ENCODE data around the gene TMEM192.
A peak's percentile ranks its signal among the peaks of the same experiment; 100 is the strongest.
"Not testable (repeated sequence)": the region's sequence is repeated elsewhere in the genome, so short reads cannot be mapped to it uniquely, and the experiment has no call there.

The TMEM192 gene

DNA sequence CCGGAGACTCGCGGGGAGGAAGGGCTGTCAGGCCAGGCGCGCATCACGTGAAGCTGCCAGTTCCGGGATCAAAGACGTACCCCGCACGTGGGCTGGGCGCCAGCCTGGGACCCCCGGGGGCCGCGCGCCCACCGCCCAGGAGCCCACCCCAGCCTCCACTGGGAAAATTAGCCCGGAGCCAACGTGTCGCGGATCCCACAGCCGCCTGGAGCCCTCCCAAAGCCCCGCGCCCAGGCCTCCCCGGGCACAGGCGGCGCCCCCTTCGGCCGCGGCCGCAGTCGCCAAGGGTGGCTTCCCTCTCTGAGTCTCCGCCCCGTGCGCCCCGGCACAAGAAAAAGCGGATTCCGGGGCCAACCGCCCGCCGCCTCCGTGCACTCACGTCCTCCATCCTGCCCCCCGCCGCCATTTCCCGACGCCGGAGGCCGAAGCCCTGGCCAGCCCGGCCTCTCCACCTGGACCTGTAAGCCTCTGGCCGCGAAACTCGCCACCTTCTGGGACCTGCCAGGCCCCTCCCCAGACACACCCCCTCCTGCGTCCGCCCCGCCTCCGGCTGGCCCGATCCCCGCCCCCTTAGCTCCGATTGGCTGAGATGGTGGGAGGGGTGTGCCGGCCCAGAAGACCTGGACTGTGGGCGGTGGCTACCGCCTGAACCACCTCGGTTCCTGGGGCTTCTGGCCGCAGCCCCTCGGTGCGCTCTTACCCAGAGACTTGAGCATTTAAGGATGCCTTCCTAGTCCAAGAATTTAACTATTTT, at the start of gene TMEM192:
Gene TMEM192 (minus strand): TSS at position 493 of the 754 bp plus-strand sequence. CDS start 87 bp downstream, at position 406.
- DNase-seq (ENCODE audit: low spot score): peak; percentile 94

DNA sequence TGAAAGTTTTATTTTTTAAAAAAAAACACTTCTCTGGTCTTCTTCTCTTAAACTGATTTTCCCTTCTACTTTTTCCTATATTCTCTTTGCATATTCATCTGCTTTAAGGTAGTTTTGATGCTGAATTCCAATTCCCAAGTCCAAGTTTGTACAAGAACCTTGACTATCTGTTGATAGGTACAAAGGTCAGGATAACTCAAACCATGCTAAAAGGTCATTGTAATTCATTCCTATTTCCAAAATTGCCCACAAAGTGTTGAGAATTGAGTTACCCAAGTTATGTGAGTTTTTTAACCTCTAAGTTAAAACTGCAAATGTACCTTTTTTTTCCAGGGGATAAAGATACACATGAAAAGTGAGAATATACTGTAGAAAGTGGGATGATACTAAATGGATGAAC, 46.1 kb upstream of the TMEM192 start:
- no peak for DNase-seq (ENCODE audit: low spot score)

DNA sequence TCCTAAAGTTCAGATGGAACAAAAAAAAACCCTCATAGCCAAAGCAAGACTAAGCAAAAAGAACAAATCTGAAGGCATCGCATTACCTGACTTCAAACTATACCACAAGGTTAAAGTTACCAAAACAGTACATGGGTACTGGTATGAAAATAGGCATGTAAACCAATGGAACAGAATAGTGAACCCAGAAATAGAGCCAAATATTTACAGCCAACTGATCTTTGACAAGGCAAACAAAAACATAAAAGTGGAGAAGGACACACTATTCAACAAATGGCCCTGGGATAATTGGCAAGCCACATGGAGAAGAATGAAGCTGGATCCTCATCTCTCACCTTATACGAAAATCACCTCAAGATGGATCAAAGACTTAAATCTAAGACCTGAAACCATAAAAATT, 44.2 kb upstream of the TMEM192 start:
- DNase-seq (ENCODE audit: low spot score): no peak

DNA sequence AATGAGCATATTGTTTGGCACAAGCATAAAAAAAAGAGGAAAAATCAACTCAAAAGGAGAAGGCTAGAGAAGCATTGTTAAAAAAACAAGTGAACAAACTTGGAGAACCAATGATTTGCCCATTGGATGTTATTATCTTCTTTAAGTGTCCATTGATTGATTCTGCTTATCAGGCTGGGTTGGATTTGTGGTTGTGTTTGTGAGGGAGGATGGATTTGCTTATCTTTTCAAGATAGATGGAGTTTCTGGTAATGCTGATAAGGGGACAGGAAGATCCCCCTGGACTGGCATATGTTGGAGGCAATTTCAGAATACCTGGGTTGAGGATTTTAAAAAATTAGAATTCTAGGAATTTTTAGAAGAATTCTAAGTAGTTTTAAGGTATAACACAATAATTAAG, 41.8 kb upstream of the TMEM192 start:
- DNase-seq (ENCODE audit: low spot score): no peak

DNA sequence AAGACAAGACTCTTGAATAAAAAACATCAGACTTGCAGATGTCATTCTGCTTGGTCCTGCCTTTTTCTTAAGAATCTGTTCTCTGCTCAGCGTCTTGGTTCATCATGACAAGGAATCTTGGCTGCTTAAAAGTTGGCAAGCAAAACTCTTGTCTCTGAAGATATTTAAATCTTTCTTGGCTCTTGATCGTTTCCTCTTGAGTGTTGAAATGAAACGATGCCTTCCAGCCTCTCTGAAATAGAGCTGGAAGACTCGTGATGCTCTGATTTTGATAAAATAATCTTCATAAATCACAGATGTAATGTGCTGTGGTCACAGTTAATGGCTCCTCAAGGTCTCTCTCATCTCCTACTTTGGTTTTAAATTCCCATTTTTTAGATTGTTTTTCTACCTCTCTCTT, 39.9 kb upstream of the TMEM192 start:
- no peak for DNase-seq (ENCODE audit: low spot score)

DNA sequence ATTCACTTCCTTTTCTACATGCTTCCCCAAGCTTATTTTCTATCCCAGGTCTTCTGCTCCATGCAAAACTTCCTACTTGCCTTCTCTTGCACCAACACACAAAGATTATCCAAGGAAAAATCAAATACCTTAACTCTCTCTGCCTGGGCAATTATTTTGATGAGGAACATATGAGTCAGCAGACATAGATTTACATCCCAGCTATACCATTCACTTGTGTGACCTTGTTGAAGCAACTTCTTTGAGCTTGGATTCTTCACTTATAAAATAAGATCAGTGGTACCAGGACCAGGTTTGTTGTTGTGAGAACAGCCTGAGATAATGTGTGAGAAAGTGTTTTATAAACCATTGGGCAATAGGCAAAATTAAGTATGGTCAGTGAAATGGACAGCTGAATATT, 39.1 kb upstream of the TMEM192 start:
- no peak for DNase-seq (ENCODE audit: low spot score)

DNA sequence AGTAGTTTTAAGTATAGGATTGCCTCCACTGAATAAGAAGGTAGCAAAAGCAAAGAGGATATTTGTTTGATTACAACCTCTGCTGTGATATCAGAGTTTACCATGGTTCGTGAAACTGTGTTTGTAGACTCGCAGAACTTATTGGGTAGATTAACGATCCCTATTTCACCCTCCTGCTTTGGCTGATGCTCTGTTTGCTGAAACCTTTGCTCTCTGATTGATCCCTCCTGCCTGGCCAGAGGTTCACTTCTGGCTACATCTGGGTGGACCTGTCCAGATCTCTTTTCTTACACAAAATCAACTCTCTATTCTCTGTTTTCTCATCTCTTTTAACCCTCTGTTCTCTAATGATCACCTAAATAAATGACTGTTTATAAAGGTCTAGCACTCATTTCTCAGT, 37.9 kb upstream of the TMEM192 start:
- DNase-seq (ENCODE audit: low spot score): no peak

DNA sequence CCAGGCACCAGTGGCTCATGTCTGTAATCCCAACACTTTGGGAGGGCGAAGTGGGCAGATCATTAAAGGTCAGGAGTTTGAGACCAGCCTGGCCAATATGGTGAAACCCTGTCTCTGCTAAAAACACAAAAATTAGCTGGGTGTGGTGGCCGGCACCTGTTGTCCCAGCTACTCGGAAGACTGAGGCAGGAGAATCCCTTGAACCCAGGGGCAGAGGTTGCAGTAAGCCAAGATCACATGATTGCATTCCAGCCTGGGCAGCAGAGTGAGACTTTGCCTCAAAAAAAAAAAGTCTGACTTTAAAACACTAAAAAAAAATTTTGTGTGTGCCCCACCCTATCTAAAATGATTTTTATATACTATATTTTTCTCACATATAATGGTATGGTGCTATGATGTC, 26.2 kb upstream of the TMEM192 start:
- DNase-seq (ENCODE audit: low spot score): no peak

DNA sequence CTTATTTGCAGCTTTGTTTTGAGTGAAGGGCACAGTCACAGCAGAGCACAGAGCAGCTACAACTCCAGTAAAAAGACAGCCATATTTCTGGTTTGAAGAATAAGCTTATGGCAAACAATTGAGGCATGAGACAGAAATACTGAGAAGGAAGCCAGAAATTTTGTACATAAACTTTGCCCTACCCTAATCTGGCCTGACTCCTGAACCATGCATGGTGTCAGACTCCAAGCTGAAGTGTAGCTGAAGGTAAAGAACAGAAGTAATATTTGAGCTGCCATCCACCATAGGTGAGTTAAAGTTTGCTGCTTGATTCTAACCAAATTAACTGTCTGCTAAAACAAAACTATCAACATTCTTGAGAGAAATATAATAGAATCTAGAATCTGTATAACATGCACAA, 24.5 kb upstream of the TMEM192 start:
- DNase-seq (ENCODE audit: low spot score): no peak

DNA sequence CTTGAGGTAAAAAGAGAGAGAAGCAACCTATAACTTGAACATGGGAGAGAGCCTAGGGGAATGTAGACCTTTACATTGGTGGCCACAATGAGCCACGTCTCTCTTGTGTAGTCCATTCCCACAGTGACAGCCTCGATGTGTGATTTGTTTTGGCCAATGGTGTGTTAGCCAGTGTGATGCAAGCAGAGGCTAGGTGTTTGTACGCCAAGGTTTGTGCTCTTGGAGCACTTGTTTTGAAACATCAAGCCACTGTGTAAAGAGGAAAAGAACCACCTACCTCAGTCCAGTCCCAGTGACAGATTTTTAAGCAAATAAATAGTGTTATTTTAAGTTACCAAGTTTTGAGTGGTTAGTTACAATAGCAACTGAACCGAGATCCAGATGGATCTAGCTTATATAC, 23.9 kb upstream of the TMEM192 start:
- no peak for DNase-seq (ENCODE audit: low spot score)

DNA sequence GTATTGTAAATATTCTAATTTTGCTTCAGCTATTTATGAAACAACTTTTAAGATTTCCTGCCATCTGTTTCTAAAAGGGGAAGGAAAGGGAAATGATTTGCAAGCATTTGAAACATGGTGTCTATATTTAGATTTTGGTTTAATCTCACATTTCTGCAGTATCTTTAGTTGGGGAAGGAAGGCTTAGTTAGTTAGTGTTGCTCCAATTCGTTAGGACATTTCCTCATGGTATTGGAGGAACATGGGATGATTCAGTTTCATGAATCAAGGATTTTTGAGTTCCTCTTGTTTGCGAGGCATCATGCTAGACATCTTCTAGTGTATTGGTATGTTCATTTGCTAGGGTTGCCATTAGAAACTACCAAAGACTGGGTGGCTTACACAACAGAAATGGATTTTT, 20.5 kb upstream of the TMEM192 start:
- no peak for DNase-seq (ENCODE audit: low spot score)

DNA sequence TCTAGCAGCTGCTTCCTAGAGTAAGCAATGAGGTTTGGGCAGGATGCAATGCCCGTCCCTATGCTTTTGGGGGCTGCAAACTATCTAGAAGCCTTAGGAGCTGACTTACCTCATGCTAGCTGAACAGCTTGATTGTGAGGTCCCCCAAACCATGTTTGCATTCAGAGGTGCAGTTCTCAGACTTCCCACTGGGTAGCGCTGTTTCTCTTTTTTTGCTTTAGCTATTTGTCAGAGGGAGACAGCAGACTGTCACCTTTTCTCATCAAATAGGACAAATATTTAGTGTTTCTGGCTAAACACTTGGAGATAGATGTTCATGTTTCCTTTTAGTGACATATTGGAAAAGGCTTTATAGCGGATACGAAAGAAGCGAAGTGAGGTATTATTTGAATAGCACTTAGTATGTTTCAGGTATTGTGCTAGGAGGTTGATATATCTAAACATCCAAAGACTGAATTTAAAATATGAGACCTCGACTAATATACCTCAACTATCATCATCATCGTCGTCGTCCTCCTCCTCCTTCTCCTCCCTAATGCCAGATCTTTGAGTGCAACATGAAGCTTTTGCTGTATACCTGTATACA, 18.7 kb upstream of the TMEM192 start:
- peak; percentile 79 for DNase-seq (ENCODE audit: low spot score)

DNA sequence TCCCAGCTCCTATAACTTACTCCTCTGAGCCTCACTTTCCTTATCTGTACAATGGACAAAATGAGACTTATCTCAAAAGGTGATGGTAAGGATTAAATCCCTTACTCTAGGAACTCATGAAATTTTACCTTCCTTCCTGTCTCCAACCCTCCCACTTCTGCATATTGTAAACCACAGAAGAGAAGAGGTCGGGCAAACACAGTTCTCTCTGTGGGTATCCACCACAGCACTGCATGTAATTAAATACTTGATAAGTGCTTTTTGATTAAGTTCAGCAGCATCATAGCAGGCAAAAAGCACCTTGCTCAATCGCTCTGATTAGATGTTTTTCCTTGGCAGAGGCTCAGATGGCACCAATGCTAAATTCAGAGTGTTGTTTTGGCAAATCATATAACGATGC, 17.3 kb upstream of the TMEM192 start:
- DNase-seq (ENCODE audit: low spot score): no peak

DNA sequence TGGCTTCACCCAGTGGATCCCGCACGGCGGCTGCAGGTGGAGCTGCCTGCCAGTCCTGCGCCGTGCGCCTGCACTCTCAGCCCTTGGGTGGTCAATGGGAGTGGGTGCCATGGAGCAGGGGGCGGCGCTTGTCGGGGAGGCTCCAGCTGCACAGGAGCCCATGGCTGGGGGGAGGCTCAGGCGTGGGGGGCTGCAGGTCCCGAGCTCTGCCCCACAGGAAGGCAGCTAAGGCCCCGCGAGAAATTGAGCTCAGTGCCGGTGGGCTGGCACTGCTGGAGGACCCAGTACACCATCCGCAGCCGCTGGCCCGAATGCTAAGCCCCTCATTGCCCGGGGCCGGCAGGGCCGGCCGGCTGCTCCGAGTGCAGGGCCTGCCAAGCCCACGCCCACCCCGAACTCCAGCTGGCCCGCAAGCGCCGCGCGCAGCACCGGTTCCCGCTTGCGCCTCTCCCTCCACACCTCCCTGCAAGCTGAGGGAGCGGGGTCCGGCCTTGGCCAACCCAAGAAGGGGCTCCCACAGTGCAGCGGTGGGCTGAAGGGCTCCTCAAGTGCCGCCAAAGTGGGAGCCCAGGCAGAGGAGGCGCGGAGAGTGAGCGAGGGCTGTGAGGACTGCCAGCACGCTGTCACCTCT, 13.3 kb upstream of the TMEM192 start:
- not testable (repeated sequence) for DNase-seq (ENCODE audit: low spot score)

DNA sequence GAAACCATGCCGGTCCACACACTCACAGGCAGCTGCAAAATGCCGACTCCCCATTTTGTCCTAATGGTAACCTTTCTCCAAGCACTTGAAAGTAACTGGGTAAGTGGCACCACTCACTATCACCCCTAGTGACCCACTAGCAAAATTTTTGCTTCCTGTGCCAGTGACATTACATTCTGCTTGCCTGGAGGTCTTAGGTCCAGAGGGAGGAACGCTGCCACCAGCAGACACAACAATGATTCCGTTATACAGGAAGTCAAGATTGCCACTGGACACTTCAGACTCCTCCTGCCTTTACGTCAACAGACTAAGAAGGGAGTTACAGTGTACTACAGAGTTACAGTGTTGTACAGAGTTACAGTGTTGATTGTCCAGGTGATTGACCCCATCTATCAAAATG, 11.8 kb upstream of the TMEM192 start:
- no peak for DNase-seq (ENCODE audit: low spot score)

DNA sequence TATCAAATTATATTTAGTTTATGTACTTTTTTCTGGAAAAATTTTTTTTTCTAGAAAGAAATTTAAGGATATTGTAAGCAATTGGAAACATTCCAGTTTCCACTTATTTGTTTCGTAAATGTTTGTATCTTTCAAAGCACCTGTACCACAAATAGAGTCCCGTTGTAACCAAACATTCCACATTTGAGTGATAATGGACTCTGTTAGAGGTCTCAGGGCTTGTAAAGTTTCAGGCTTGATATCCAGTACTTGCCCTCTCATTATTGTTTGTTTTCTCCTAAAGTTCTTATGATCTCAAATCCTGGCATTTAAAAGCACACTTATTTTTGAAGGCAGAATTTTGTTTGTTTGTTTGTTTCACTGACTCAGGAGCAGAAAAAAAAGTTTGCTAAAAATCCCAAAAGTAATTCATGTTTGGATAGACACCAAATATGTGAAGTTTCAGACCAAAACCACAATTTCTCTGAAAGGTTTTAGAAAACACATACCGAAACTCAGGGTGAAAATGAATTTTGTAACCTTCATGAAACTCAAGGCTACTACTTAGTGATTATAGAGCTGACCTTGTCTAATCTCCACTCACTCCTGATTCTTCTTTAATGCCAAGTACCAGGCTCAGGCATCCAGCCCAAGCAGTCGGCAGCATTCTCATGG, 5.7 kb upstream of the TMEM192 start:
- peak; percentile 48 for DNase-seq (ENCODE audit: low spot score)

DNA sequence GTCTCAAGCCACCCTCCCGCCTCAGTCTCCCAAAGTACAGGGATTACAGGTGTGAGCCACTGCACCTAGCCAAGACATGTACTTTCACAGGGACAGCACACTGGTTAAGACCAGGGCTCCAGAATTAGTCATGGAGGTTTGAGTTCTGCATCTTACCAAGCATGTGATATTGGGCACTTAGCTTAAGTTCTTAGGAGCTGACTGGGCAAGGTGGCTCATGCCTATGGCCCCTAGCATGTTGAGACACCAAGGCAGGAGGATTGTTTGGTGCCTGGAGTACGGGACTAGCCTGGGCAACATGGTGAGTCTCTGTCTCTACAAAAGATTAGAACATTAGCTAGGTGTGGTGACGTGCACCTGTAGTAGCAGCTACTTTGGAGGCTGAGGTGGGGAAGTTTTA, 2.6 kb upstream of the TMEM192 start:
- no peak for DNase-seq (ENCODE audit: low spot score)

DNA sequence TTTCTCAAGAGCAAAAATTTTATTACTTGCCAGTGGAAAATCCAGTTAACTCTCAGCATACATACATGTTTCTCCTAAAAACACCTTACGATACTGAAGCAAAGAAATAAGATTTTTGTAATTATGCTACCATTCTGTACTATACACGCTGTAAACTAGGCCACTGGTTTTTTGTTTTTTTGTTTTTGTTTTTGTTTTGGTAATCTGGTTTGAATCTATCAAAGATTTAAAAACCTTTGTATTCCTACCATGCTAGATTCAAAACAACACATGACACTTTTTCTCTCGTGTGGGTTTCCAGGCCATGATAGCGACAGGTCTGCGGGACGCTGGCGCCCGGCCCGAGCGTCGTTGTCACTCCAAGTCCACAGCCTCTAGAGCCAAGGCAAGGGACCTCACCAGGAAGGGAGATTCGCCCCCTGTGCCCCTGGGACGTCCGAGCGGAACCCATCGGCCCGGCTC, 723 bp downstream of the TMEM192 start:
- DNase-seq (ENCODE audit: low spot score): no peak

DNA sequence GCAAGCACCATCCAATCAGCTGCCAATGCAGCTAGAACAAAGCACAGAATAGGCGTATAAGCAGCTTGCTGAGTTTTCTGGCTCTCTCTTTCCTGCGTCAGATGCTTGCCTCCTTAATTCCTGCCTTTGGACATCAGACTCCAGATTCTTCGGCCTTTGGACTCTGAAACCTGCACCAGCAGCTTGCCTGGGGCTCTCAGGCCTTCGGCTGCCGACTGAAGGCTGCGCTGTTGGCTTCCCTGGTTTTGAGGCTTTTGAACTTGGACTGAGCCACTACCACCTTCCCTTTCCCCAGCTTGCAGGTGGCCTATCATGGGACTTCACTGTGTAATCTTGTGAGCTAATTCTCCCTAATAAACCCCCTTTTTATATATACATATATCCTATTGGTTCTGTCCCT, 6.1 kb downstream of the TMEM192 start:
- DNase-seq (ENCODE audit: low spot score): no peak

DNA sequence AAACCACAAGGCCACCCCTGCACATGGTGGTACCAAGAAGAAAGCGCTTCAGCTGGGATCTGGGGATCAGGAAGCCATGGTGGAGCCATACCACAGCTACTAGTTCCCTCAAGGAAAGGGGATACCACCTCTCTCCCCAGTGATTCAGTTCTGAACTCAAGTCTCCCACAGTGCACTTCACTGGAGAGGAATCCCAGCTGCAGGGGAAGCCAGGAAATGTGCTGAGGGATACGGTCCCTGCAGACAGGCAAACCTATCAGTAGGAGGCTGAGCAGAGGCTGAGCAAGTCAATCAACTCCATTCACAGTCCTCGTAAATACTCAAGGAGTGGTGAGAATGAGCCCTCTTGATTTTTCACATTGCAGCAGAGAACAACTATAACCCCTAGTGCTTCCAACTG, 11.0 kb downstream of the TMEM192 start:
- DNase-seq (ENCODE audit: low spot score): no peak

DNA sequence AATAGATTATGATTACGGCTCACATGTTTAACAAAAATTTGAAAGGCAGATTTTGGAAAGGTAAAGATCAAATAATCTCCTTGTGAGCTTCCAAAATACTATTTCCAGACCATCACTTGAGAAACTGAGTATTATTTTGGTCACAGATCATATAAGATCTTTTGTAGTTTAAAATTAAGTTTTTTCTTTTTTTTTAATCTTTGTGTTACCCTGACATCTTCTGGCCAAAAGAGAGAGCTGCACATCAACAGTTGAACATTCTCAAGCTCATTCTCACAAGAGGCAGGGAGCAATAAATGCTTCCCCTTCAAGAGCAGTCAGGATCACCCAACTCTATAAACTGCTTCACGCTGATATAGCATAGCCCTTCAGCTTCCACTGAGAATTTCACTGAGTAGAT, 15.9 kb downstream of the TMEM192 start:
- peak; percentile 6 for DNase-seq (ENCODE audit: low spot score)

DNA sequence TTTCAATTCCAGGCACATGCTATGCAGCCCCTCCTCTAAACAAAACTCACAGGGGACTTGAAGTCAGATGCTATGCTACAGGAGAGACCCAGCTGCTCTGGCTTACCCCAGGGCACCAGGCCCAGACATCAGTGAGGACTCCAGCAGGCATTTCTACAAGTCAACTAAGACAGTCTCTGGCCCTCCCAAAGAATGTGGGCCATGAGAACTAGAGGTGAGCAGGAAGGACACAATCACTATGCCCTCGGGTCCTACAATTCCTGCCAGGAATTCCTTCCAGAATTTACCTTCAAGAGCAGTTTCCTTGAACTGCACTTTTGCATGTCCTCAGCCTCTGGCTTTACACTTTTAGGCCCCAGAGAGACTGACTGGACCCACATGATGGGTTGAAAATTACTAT, 17.4 kb downstream of the TMEM192 start:
- DNase-seq (ENCODE audit: low spot score): no peak

DNA sequence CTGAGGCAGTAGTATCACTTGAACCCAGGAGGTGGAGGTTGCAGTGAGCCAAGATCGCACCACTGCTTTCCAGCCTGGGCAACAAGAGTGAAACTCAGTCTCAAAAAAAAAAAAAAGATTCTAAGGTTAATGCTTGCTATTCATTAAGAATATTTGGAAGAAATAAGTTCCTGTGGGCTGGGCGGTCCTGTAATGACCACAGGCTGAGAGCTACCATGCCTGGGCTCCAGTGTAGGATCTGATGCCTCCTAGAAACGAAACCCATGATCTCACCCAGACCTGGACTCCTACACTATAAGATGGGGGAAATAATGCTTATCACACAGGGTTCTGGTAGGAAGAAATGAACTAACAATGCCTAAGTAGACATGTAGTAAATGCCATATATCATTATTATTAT, 17.8 kb downstream of the TMEM192 start:
- no peak for DNase-seq (ENCODE audit: low spot score)
